Ramos (cell line): ENCODE data around the gene ALDH1A2.
"Not testable (repeated sequence)": the region's sequence is repeated elsewhere in the genome, so short reads cannot be mapped to it uniquely, and the experiment has no call there.

Experiments
- in situ Hi-C: fragments of 300-500 bp; cut with MboI; formaldehyde crosslinking; loops from one replicate; pipeline ENCODE4 v1.14.3; 2022; ENCODE audit warnings: low sequenced_read_pairs; ENCODE audit not compliant: unreplicated experiment

The ALDH1A2 gene

DNA sequence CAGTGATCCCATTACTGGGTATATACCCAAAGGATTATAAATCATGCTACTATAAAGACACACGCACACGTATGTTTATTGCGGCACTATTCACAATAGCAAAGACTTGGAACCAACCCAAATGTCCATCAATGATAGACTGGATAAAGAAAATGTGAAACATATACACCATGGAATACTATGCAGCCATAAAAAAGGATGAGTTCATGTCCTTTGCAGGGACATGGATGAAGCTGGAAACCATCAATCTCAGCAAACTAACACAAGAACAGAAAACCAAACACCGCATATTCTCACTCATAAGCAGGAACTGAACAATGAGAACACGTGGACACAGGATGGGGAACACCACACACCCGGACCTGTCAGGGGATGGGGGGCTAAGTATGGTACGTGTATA, 20.1 kb downstream of the ALDH1A2 start:
- in situ Hi-C loops: not testable (repeated sequence)

DNA sequence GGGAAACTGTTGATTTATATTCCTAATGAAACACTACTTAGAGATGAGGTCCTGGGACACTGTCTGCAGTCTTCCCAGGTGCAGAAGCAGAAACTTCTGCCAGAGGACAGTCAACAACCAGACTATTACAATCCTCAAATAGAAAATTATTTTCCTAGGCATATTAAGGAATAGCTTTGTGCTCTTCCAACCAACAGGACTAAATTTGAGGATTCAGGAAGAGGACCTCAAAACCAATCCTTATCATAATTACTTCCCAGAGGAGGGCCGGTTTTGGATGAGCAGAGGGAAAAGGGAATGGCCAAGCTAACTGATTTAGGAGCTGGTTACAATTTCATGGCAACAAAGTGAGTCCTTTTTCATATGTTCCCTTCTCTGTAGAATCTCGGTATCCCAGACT, 21.0 kb downstream of the ALDH1A2 start:
- in situ Hi-C loops: no loop called here

DNA sequence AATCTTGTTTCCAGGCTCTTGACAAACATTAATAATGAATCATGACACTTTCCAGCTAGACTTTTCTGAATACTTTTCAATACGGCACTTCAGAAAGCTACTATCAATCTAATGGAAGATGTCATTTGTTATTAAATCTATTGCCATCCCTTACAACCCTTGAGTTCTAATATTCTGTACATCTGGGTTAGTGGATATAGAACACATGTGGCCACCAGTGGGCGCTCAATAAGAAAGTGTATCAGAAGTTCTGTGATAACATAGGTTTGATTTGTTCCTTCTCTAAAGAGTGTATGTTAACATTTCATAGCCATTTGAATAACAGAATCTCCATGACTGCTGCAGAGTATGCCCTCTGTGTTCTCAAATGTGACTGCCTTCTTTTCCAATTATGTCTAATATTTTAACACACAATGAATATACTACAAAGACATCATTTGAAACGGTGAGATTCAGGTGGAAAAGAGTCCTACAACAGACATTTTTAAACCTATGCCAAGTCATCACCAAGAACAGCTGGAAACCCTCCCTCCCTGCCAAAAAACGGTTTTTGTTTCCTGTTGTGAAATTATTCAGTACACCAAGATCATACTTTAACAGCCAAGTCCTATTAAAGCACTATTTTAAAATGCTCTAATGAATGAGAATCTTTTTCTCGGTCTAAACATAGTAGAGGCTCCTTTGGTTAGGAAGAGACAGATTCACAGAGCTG, 22.2 kb downstream of the ALDH1A2 start:
- in situ Hi-C loops: no loop called here

DNA sequence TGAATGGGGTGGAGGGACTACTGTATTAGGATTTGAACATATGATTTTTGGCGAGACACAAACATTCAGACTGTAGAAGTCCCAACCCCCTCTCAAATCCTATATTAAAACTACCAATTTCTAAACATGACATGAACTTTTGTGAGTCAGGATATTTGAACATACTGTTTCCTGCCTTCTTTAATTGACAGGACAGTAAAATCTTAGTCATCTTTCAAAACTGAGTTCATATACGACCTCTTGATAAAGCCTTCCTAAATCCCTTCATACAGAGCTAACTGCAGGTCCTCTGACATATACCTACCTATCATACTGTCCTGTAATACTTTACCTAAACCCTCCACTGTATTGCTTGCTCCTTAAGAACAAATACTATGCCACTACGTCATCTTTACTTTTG, 23.5 kb downstream of the ALDH1A2 start:
- in situ Hi-C loops: no loop called here

DNA sequence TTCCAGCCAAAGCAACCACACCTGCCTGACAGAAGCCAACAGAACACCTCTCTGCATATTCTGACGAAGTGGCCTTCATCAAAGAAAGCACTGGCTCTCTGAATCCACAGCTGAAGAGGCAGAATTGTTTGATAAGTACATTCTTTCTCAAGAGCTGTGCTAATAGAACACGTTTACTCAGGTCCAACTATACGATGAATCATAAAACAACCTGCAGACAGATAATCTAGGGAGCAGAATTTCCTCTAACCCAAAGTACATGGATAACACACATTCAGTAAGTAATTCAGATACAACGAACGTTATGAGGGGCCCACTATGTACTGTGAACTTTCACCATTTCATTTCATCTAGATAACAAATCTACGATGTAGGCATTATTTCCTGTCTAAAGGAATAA, 25.4 kb downstream of the ALDH1A2 start:
- in situ Hi-C loops: no loop called here

DNA sequence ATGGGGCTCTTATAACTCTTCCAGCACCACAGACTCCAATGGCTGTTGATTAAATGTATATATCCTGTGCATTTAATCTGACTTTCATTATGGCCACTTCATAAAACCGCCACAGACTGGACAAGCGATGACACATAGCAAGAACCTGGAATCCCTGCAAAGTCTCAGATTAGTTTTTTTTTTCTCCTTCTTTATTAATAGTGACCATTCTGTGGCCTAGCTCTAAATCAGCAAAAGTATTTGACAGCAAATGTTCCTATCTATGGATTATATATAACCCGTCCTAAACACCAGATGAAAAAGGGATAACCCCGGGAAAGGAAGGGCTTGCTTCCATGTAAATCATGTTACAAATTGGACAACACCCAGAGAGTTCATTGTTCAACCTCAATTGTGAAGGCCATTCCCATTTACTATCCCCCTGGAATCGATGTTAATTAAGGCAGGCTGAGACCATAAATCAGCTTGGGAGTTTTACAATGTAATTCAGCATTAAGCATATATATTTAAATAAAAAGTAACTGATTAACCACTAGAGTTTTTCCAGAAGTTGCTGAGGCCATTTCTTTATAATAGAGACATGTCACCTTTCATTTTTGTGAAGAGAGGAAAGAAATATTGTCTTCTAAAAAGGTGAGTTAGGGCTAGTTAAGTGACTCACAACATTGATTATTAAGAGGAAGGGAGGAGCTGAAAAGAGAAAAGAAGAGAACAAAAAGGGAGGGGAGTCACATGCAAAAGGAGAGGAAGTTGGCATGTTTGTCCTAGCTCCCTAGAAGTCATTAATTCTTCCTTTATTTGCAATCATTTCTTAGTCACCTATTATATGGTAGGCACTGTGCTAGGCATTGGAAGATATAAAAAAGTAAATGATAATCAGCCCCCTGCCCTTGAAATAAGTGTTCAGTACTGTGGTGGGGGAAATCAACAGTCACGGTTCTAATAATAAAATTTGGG, 26.2 kb downstream of the ALDH1A2 start:
- in situ Hi-C loops: no loop called here

DNA sequence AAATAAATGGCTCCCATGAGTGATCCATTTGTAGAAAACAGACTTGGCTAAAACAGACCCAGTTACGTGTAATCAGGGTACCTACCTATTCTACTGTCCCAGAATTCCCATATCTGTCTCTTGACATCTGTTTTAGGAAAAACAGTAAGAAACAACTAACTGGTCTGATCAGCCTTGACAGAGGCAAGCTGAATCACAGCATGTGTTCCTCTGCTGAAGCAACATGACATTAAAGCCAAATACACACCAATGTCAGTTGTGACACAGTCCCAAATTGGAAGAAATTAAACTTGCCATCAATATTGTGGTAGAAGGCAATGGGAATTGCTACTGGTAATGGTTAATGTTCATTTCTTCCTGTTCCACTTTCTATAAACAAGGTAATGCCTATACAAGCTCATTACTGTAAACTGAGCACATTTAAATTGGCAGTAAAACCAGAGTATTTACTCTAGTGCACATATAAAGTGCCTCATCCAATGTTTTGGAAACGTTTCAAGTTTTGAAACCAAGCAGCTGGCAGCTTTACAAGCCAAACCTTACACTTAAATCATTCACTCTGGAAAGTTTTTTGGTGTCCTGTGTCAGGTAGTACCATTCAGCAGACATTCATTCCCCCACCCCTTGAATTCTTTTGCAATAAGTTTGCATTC, 27.0 kb downstream of the ALDH1A2 start:
- in situ Hi-C loops: no loop called here

DNA sequence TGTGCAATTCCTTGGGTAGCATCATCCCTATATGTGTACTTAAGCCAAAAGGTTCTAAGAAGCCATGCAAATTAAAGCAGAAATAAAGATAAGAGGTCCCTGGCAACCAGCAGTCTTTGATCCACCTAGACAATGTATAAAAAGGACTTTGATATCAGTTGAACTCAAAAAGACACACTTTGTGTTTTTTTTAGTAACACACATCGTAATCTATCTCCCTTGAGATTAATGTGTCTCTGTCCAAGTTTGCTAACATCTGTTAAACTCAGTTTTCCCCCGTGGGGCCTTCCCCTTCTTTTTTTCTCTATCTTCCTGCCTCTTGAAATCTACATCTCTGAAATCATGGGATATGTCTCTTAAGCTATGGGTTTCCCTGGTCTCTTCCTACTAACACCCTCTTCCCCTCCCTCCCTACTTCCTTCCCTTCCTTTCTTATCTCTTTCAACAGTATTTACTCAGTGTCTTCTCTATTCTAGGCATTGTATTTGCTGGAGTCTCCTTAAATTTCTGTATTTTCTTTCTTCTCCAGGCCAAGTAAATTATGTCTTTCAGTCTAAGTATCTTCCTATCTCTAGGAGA, 27.7 kb downstream of the ALDH1A2 start:
- in situ Hi-C loops: no loop called here

DNA sequence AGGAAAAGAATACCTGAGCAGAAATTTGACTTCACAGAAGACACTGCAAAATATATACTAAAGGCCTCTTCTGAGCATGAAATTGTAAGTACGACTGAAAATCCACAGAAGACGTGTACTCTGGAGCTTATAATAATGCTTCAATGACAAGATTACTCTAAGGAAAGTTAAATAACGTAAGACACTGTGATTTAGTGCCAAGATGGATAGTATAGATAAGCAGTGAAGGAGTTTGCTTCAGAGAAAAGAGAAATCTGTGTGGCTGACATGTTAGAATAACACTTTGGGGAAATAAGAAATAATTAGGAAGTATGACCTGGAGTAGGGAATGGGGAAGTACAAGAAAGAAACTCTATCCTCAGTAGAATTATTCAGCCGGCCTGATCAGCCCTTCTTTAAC, 28.9 kb downstream of the ALDH1A2 start:
- in situ Hi-C loops: no loop called here

DNA sequence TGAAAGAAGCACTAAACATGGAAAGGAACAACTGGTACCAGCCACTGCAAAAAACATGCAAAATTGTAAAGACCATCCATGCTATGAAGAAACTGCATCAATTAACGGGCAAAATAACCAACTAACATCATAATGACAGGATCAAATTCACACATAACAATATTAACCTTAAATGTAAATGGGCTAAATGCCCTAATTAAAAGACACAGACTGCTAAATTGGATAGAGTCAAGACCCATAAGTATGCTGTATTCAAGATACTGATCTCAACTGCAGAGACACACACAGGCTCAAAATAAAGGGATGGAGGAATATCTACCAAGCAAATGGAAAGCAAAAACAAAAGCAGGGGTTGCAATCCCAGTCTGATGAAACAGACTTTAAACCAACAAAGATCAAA, 37.1 kb downstream of the ALDH1A2 start:
- in situ Hi-C loops: not testable (repeated sequence)

DNA sequence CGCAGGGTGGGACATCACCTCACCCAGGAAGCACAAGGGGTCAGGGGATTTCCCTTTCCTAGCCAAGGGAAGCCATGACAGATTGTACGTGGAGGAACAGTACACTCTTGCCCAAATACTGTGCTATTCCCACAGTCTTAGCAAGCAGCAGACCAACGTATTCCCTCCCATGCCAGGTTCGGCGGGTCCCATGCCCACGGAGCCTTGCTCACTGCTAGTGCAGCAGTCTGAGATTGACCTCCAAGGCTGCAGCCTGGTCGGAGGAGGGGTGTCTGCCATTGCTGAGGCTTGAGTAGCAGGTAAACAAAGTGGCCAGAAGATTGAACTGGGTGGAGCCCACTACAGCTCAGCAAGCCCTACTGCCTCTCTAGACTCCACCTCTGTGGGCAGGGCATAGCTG, 39.0 kb downstream of the ALDH1A2 start:
- in situ Hi-C loops: no loop called here

DNA sequence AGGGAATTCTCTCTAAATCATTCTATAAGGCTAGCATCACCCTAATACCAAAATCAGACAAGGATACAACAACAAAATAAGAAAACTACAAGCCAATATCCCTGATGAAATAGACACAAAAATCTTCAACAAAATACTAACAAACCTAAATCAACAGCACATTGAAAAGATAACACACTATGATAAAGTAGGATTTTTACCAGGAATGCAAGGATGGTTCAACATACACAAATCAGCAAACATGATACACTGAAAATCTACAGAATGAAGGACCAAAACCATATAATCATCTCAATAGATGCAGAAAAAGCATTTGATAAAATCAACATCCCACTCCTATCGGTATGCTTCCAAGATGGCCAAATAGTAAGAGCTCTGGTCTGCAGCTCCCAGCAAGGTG, 39.5 kb downstream of the ALDH1A2 start:
- in situ Hi-C loops: no loop called here

DNA sequence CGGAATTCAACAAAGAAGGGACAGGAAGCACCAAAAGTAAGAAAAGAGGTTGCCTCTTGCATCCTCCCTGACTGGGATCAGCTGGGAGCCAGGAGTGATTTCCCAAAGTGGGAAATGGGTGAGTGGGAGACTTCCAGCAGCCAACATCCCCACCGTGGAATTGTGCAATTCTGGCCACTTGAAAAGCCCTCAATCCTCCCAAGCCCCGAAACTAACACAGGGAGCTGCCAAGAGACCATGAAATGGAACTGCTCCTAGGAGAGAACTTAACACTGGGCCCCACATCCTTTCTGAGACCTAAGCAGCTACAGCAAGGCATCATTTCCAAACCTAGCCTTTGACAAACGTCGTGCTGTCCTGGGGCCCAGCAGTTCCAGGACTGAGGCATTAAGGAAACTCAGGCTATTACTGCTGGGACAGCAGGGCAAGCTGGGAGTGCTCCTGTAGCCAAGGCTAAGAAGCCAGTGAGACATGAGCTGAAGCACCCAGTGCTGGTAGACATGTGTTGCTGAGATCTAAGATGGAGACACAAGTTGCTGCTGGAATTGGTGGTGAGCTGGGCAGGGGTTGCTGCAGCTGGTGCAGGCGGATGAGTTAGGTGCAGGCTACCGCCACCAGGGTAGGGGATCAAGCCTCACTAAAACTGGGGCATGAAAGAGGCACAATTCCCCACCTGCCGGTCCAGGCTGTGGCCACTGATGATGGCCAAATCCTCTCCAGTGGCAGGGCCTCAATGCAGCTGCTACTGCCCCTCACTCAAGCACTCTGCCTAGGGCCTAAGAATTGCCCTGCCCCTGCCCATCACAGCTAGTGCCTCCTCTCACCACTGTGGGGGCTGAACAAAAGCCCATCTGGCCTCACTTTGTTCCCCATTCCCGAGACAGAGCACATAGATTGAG, 43.9 kb downstream of the ALDH1A2 start:
- in situ Hi-C loops: no loop called here

DNA sequence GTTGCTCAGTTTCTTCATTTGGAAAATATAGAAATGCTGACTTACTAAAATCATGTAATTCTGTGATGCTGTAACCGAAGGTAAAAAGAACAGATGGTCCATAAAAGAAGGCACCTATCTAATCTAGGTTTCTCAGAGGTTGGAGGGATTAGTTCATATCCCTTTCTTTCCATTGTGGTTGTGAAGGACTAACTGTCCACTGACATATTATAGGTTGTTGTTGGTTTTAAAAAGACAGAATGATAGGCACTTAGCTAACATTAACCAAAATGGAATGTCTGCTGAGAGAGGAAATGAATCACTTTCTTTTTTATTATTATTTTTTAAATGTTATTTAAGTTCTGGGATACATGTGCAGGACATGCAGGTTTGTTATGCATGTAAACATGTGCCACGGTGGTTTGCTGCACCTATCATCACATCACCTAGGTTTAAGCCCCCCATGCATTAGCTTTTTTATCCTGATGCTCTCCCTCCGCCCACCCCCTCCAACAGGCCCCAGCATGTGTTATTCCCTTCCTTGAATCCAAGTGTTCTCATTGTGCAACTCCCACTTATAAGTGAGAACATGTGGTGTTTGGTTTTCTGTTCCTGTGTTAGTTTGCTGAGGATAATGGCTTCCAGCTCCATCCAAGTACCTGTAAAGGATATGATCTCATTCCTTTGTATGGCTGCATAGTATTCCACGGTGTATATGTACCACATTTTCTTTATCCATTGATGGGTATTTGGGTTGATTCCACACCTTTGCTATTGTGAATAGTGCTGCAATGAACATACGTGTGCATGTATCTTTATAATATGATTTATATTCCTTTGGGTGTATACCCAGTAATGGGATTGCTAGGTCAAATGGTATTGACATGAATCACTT, 45.8 kb downstream of the ALDH1A2 start:
- in situ Hi-C loops: no loop called here

DNA sequence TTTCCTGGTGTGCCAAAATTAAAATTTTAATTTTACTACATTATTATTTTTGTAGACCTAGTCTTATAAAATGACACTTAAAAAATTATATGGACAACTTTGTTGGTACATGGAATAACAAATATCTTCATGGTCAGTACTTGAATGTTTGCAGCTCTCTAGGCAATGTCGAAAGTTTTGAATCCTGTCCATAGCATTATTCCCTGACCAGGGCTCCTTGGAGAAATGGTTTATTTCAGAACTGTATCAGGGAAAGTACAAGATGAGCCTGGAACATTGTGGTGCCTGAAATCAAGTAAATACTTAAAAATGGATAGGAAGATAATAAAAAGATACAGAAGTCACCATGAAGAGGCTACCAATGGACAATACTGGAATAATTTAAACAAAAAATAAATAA, 47.6 kb downstream of the ALDH1A2 start:
- in situ Hi-C loops: no loop called here

DNA sequence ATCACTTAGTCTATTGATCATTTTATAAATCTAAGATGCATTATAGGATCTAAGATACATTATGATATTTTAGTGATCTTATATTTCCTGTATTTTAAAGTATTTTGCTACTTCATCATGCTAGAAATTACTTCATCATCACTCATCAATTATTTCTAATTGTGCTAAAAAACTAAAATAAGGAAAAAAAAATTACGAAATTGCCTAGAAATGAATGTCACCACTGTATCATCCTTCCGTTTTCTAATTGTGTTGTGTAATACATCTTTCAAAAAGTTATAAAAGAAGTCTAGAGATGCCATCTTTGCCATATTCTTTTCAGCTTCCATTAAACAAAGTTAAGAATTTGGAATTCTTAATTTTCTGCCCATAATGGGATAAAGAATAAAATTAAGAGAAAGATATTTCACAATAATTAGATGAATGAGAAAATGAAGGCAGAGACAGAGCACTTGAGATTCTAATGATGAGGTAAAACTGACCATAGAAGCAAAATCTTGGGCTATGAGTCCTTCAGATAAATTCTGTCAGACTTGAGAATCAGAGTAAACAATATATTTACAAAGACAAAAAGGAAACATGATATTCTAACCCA, 48.8 kb downstream of the ALDH1A2 start:
- in situ Hi-C loops: no loop called here

DNA sequence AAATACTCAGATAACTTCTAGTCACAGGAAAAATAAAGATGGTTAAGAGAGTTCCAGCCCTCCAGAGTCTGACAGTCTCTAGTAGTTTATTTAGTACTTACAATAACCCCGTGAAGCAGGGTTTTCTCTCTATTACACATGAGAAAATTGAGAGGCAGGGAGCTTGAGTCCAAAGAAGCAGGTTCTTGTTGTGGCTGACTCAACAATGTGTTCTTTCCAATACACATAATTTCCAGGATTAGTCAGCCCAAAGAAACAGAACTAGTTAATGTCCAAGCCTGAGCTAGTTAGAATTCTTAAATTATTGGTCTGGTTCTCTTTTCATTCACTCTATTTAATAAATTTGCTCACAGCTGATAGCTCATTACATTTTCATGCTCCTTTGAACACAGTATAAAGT, 49.9 kb downstream of the ALDH1A2 start:
- in situ Hi-C loops: no loop called here

DNA sequence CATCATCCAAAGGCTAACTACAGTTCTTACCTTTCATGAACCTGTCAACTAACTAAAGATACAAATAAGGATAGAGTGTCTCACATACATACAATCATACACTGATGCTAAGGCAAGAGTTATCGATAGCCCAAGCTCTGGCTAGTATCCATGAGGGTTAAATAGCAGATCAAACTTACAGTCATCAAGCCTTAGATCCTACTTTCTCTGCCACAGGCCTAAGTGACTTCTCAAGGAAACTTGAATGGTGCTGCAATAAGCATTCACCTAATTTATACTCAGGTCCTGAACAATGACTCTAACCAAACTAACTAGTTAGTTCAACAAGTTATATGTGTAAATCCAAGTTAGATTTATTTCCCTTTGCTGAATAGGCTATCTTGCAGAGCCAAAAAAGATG, 51.0 kb downstream of the ALDH1A2 start:
- in situ Hi-C loops: no loop called here
